Natural killer cell (primary cell): ENCODE measurements around the gene UMAD1. TPM values are rescaled to one million over a fixed set of nuclear protein-coding genes. Genes with fewer than 3 reads are reported as not detected.

Source experiments
- ATAC-seq, 3 donors: fragments of 150-1000 bp in 2 of 3; fragments of 200-7000 bp in 1 of 3; cut with Tn5 transposase; 1 replicate in 1 of 3; 2 replicates in 2 of 3; pipeline ENCODE4 v1.10.0; 2021; ENCODE audit warnings: mild to moderate bottlenecking in 2 of 3, moderate library complexity in 2 of 3
- DNase-seq, 2 donors: peaks; one replicate each; pipeline versions ENCODE4 v3.0.0 to v3.0.0-alpha.2; 2013 to 2021; ENCODE audit warnings: mixed read lengths in 1 of 2
- H3K27ac ChIP-seq: one replicate; pipeline ENCODE4 v1.5.1; 2013; ENCODE audit warnings: mild to moderate bottlenecking, low read length
- H3K27me3 ChIP-seq: one replicate; pipeline ENCODE4 v1.6.1; 2013; ENCODE audit warnings: low read length; ENCODE audit not compliant: control insufficient read depth, insufficient read depth
- H3K36me3 ChIP-seq: one replicate; pipeline ENCODE4 v1.6.1; 2013; ENCODE audit warnings: low read length; ENCODE audit not compliant: control insufficient read depth, insufficient read depth
- H3K4me1 ChIP-seq: one replicate; pipeline ENCODE4 v1.6.1; 2013; ENCODE audit warnings: low read length; ENCODE audit not compliant: control insufficient read depth, insufficient read depth
- H3K4me3 ChIP-seq: one replicate; pipeline ENCODE4 v1.5.1; 2013; ENCODE audit warnings: low read length
- H3K9me3 ChIP-seq: one replicate; pipeline ENCODE4 v1.6.1; 2013; ENCODE audit warnings: low read length; ENCODE audit not compliant: control insufficient read depth, insufficient read depth
- H3K27ac Mint-ChIP-seq, 2 donors: one replicate each; pipeline ENCODE4 v1.8.0; 2022; ENCODE audit warnings: mild to moderate bottlenecking in 2 of 2, mixed read lengths in 2 of 2, moderate library complexity in 1 of 2
- H3K27me3 Mint-ChIP-seq, 2 donors: one replicate each; pipeline ENCODE4 v1.8.0; 2022; ENCODE audit warnings: low read depth in 2 of 2, mixed read lengths in 2 of 2
- H3K36me3 Mint-ChIP-seq: one replicate; pipeline ENCODE4 v1.8.0; 2022; ENCODE audit warnings: mixed read lengths
- H3K4me1 Mint-ChIP-seq, 2 donors: one replicate each; pipeline ENCODE4 v1.8.0; 2022; ENCODE audit warnings: mixed read lengths in 2 of 2
- H3K4me3 Mint-ChIP-seq: one replicate; pipeline ENCODE4 v1.8.0; 2022; ENCODE audit warnings: mild to moderate bottlenecking, moderate library complexity, mixed read lengths
- H3K9me3 Mint-ChIP-seq, 2 donors: one replicate each; pipeline ENCODE4 v1.8.0; 2022; ENCODE audit warnings: mixed read lengths in 2 of 2
- CTCF ChIP-seq: fragments of 200-600 bp; IDR thresholded peaks from one replicate; pipeline ENCODE4 v1.8.0; 2022; ENCODE audit warnings: antibody characterized with exemption
- WGBS: methylation state at CpG from one replicate; pipeline ENCODE4 v1.1.7; 2013; ENCODE audit warnings: missing lambda C conversion rate; ENCODE audit not compliant: insufficient coverage; 5-methylcytosine and 5-hydroxymethylcytosine counted together
- intact Hi-C: fragments of 100-400 bp; cut with micrococcal nuclease; formaldehyde crosslinking; loops from one replicate; pipeline ENCODE4 v1.14.2; 2022
- total RNA-seq, 4 donors: library from RNA; stranded (reverse); fragments of 120-200 nt in 1 of 4; gene quantifications; one replicate each; pipeline versions ENCODE4 v1.2.3 to v1.2.4, GENCODE V29; 2013 to 2022

Gene UMAD1
- total RNA-seq, 3 donors from 2014 or later (not counting 1 experiment from before 2014, with no cell fraction given): 12.3 to 16.5 (median 14.6) TPM

- intact Hi-C loops: loop anchor here (5.0 kb wide), 1 partner anchor 107 kb away; no protein-coding TSS in a partner anchor
- peak in 2 of 3 donors; percentile 35 to 38 for ATAC-seq
- H3K4me3 Mint-ChIP-seq: no peak overlapping the region
- WGBS: 17% methylated on average over 1 of the region's 1 CpG
- H3K9me3 Mint-ChIP-seq: no peaks in the 10 kb centered on the region
- no peak overlapping the region for H3K27ac Mint-ChIP-seq
- DNase-seq: no peak
- TF ChIP-seq CTCF: no peak
- H3K27me3 ChIP-seq: no peaks in the 10 kb centered on the region
- no peak overlapping the region for H3K4me3 ChIP-seq
- H3K36me3 Mint-ChIP-seq: no peaks in the 10 kb centered on the region
- H3K9me3 ChIP-seq: no peaks in the 10 kb centered on the region
- no peaks in the 10 kb centered on the region for H3K27me3 Mint-ChIP-seq
- no peaks in the 10 kb centered on the region for H3K36me3 ChIP-seq
- peaks cover 12% of the 10 kb centered on the region for H3K4me1 ChIP-seq
- H3K27ac ChIP-seq: peak overlapping the region; percentile 63
- no peaks in the 10 kb centered on the region for H3K4me1 Mint-ChIP-seq
Measured at GRCh38 chr7:7869036-7869435, 228.5 kb downstream of the UMAD1 start.

- Histone ChIP-seq H3K4me1 (peaks cover 12% of the 10 kb centered on the region), H3K27ac (no peak overlapping the region), H3K27me3 (no peaks in the 10 kb centered on the region), H3K9me3 (no peaks in the 10 kb centered on the region), H3K36me3 (no peaks in the 10 kb centered on the region), H3K4me3 (no peak overlapping the region)
- H3K36me3 Mint-ChIP-seq: no peaks in the 10 kb centered on the region
- 100% methylated on average over 3 of the region's 3 CpGs for WGBS
- intact Hi-C loops: loop anchor here (5.0 kb wide), 1 partner anchor 107 kb away; no protein-coding TSS in a partner anchor
- no peaks in the 10 kb centered on the region for H3K27me3 Mint-ChIP-seq
- no peaks in the 10 kb centered on the region for H3K9me3 Mint-ChIP-seq
- ATAC-seq (no peak), DNase-seq (no peak)
- no peak overlapping the region for H3K27ac Mint-ChIP-seq
- no peaks in the 10 kb centered on the region for H3K4me1 Mint-ChIP-seq
- no peak overlapping the region for H3K4me3 Mint-ChIP-seq
- no peak for TF ChIP-seq CTCF
Measured at GRCh38 chr7:7869651-7870050, 229.1 kb downstream of the UMAD1 start.

- no CpG with 5 or more reads among the region's 1 CpG for WGBS
- no peak for TF ChIP-seq CTCF
- Mint-ChIP-seq H3K36me3 (no peaks in the 10 kb centered on the region), H3K4me3 (no peak overlapping the region), H3K9me3 (peaks cover 0 to 2% of the 10 kb centered on the region in 2 donors), H3K27me3 (no peaks in the 10 kb centered on the region), H3K4me1 (no peaks in the 10 kb centered on the region), H3K27ac (no peak overlapping the region)
- peaks cover 12% of the 10 kb centered on the region for H3K4me1 ChIP-seq
- no peak overlapping the region for H3K4me3 ChIP-seq
- H3K27me3 ChIP-seq: no peaks in the 10 kb centered on the region
- no peak overlapping the region for H3K27ac ChIP-seq
- no peaks in the 10 kb centered on the region for H3K9me3 ChIP-seq
- DNase-seq (no peak), ATAC-seq (no peak)
- H3K36me3 ChIP-seq: no peaks in the 10 kb centered on the region
- intact Hi-C loops: no loop called here
Measured at GRCh38 chr7:7870555-7870954, 230.0 kb downstream of the UMAD1 start.

DNA sequence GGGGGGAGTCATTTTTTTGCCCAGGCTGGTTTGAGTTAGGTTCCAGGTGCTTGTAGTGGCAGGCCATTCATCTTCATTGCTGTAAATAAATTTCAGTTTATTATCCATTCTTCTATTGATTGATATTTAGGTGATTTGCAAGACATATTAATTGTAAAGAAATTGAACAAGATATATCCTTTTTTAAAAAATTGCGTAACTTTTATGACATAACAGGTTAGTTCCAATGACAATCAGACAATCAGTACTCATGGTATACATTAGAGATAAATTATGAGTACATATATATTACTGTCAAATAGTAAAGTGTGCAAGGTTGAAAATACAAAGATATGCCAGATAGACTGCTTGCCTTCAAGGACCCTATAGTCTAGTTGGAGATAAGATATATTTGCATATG, 235.9 kb downstream of the UMAD1 start:
- intact Hi-C loops: no loop called here
- no peak overlapping the region for H3K27ac ChIP-seq
- TF ChIP-seq CTCF: no peak
- no peak overlapping the region for H3K4me3 ChIP-seq
- WGBS: no CpG with 5 or more reads among the region's 1 CpG
- Mint-ChIP-seq H3K9me3 (peaks cover 0 to 2% of the 10 kb centered on the region in 2 donors), H3K27ac (no peak overlapping the region), H3K36me3 (no peaks in the 10 kb centered on the region), H3K4me1 (peaks cover 11 to 13% of the 10 kb centered on the region in 2 donors), H3K4me3 (no peak overlapping the region), H3K27me3 (no peaks in the 10 kb centered on the region)
- DNase-seq (no peak), ATAC-seq (no peak)
- no peaks in the 10 kb centered on the region for H3K4me1 ChIP-seq
- H3K36me3 ChIP-seq: no peaks in the 10 kb centered on the region
- no peaks in the 10 kb centered on the region for H3K9me3 ChIP-seq
- no peaks in the 10 kb centered on the region for H3K27me3 ChIP-seq
